Measurements from ENCODE around the gene GRK2. TPM values are rescaled to one million over a fixed set of nuclear protein-coding genes. Genes with fewer than 3 reads are reported as not detected.
A peak's percentile ranks its signal among the peaks of the same experiment; 100 is the strongest.
"Not testable (repeated sequence)": the region's sequence is repeated elsewhere in the genome, so short reads cannot be mapped to it uniquely, and the experiment has no call there.

The GRK2 gene
- total RNA-seq, 2 donors from 2014 or later = 58.0 to 61.7 TPM

GRCh38 chr11:67230886-67231285 lies 35.4 kb upstream of the GRK2 start:
- Mint-ChIP-seq H3K27ac (no peak overlapping the region), H3K4me1 (peaks cover 10% of the 10 kb centered on the region), H3K36me3 (ENCODE audit: low read depth) (peaks cover 71% of the 10 kb centered on the region), H3K4me3 (no peak overlapping the region), H3K9me3 (no peaks in the 10 kb centered on the region), H3K27me3 (ENCODE audit: insufficient read depth) (no peaks in the 10 kb centered on the region)
- Histone ChIP-seq H3K4me1 (ENCODE audit: control insufficient read depth, insufficient read depth, low read length) (no peaks in the 10 kb centered on the region), H3K9me3 (ENCODE audit: control insufficient read depth, low read length) (peaks cover 5% of the 10 kb centered on the region), H3K9ac (ENCODE audit: extremely low read depth, low read length, poor library complexity, severe bottlenecking) (no peak overlapping the region), H3K4me3 (ENCODE audit: low read length) (no peak overlapping the region), H3K27me3 (ENCODE audit: control insufficient read depth, insufficient read depth, low read length, poor library complexity, severe bottlenecking) (no peaks in the 10 kb centered on the region), H3K36me3 (ENCODE audit: control insufficient read depth, insufficient read depth, low read length) (peaks cover 57% of the 10 kb centered on the region), H3K27ac (ENCODE audit: low read depth, low read length) (no peak overlapping the region)
- TF ChIP-seq, protein P1, sequence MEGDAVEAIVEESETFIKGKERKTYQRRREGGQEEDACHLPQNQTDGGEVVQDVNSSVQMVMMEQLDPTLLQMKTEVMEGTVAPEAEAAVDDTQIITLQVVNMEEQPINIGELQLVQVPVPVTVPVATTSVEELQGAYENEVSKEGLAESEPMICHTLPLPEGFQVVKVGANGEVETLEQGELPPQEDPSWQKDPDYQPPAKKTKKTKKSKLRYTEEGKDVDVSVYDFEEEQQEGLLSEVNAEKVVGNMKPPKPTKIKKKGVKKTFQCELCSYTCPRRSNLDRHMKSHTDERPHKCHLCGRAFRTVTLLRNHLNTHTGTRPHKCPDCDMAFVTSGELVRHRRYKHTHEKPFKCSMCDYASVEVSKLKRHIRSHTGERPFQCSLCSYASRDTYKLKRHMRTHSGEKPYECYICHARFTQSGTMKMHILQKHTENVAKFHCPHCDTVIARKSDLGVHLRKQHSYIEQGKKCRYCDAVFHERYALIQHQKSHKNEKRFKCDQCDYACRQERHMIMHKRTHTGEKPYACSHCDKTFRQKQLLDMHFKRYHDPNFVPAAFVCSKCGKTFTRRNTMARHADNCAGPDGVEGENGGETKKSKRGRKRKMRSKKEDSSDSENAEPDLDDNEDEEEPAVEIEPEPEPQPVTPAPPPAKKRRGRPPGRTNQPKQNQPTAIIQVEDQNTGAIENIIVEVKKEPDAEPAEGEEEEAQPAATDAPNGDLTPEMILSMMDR (conservative IDR thresholded peaks at IDR 0.05) = no peak
- 80 to 93% methylated on average over 1 of the region's 1 CpG for WGBS, 2 experiments (ENCODE audit: insufficient coverage in 1 of 2, insufficient read length in 1 of 2)
- DNase-seq = no peak

DNA sequence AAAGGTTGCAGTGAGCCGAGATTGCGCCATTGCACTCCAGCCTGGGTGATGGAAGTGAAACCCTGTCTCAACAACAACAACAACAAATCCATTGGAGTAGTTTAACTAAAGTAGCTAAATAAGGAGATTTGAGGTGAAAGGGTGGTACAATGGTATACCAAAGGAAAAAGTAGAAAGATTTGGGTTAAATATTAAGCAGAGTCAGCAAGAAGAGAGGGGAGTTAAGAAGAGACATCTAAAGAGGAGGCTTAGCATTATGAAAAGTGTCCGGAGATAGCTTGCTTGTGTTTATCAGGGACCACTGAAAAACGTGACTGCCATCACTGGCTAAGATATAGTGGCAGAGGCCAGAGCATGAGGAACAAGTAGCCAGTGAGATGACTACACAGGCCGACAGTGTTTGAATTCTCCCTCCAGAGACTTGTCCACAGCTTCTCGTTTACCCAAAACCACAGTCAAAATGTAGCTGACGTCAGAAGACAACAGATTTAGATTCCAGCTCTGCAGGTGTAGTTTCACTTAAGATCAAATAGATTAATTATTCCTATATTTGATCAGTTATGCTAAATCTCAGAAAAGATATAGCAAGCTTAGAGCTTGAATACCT lies 32.6 kb upstream of the GRK2 start:
- Histone ChIP-seq H3K9me3 (ENCODE audit: control insufficient read depth, low read length) (peaks cover 5% of the 10 kb centered on the region), H3K4me1 (ENCODE audit: control insufficient read depth, insufficient read depth, low read length) (peaks cover 5% of the 10 kb centered on the region), H3K27ac (ENCODE audit: low read depth, low read length) (no peak overlapping the region), H3K36me3 (ENCODE audit: control insufficient read depth, insufficient read depth, low read length) (peaks cover 44% of the 10 kb centered on the region), H3K9ac (ENCODE audit: extremely low read depth, low read length, poor library complexity, severe bottlenecking) (no peak overlapping the region), H3K4me3 (ENCODE audit: low read length) (no peak overlapping the region), H3K27me3 (ENCODE audit: control insufficient read depth, insufficient read depth, low read length, poor library complexity, severe bottlenecking) (no peaks in the 10 kb centered on the region)
- no peak overlapping the region for H3K4me3 Mint-ChIP-seq
- H3K27me3 Mint-ChIP-seq (ENCODE audit: insufficient read depth) = no peaks in the 10 kb centered on the region
- no peaks in the 10 kb centered on the region for H3K9me3 Mint-ChIP-seq
- no peak overlapping the region for H3K27ac Mint-ChIP-seq
- DNase-seq = no peak
- peaks cover 16% of the 10 kb centered on the region for H3K4me1 Mint-ChIP-seq
- H3K36me3 Mint-ChIP-seq (ENCODE audit: low read depth) = peaks cover 50% of the 10 kb centered on the region
- WGBS, 2 experiments (ENCODE audit: insufficient coverage in 1 of 2, insufficient read length in 1 of 2) = 87 to 89% methylated on average over 5 to 6 of the region's 7 CpGs
- TF ChIP-seq, protein P1 (conservative IDR thresholded peaks at IDR 0.05) = no peak

GRCh38 chr11:67234571-67234970 lies 31.7 kb upstream of the GRK2 start:
- DNase-seq; H3K9ac ChIP-seq (ENCODE audit: extremely low read depth, low read length, poor library complexity, severe bottlenecking); H3K9me3 ChIP-seq (ENCODE audit: control insufficient read depth, low read length); H3K27me3 ChIP-seq (ENCODE audit: control insufficient read depth, insufficient read depth, low read length, poor library complexity, severe bottlenecking); H3K27ac ChIP-seq (ENCODE audit: low read depth, low read length); H3K27me3 Mint-ChIP-seq (ENCODE audit: insufficient read depth); H3K9me3 Mint-ChIP-seq; H3K4me3 ChIP-seq (ENCODE audit: low read length); H3K4me3 Mint-ChIP-seq: not testable (repeated sequence)
- peaks cover 13% of the 10 kb centered on the region for H3K4me1 ChIP-seq (ENCODE audit: control insufficient read depth, insufficient read depth, low read length)
- peaks cover 35% of the 10 kb centered on the region for H3K36me3 ChIP-seq (ENCODE audit: control insufficient read depth, insufficient read depth, low read length)
- peak overlapping the region; percentile 15 for H3K27ac Mint-ChIP-seq
- H3K4me1 Mint-ChIP-seq = peaks cover 25% of the 10 kb centered on the region
- 90 to 94% methylated on average over 4 to 8 of the region's 8 CpGs for WGBS, 2 experiments (ENCODE audit: insufficient coverage in 1 of 2, insufficient read length in 1 of 2)
- peaks cover 42% of the 10 kb centered on the region for H3K36me3 Mint-ChIP-seq (ENCODE audit: low read depth)

GRCh38 chr11:67237574-67237973 lies 28.7 kb upstream of the GRK2 start:
- no peak overlapping the region for H3K27ac Mint-ChIP-seq
- no peaks in the 10 kb centered on the region for H3K9me3 ChIP-seq (ENCODE audit: control insufficient read depth, low read length)
- H3K27me3 Mint-ChIP-seq (ENCODE audit: insufficient read depth) = no peaks in the 10 kb centered on the region
- H3K4me1 Mint-ChIP-seq = peaks cover 39% of the 10 kb centered on the region
- H3K9ac ChIP-seq (ENCODE audit: extremely low read depth, low read length, poor library complexity, severe bottlenecking) = no peak overlapping the region
- no peaks in the 10 kb centered on the region for H3K9me3 Mint-ChIP-seq
- peaks cover 16% of the 10 kb centered on the region for H3K4me1 ChIP-seq (ENCODE audit: control insufficient read depth, insufficient read depth, low read length)
- H3K4me3 ChIP-seq (ENCODE audit: low read length) = no peak overlapping the region
- H3K36me3 Mint-ChIP-seq (ENCODE audit: low read depth) = peaks cover 20% of the 10 kb centered on the region
- H3K36me3 ChIP-seq (ENCODE audit: control insufficient read depth, insufficient read depth, low read length) = peaks cover 16% of the 10 kb centered on the region
- TF ChIP-seq, protein P1 (conservative IDR thresholded peaks at IDR 0.05) = no peak
- H3K27ac ChIP-seq (ENCODE audit: low read depth, low read length) = no peak overlapping the region
- no peak overlapping the region for H3K4me3 Mint-ChIP-seq
- no peaks in the 10 kb centered on the region for H3K27me3 ChIP-seq (ENCODE audit: control insufficient read depth, insufficient read depth, low read length, poor library complexity, severe bottlenecking)
- no CpG with 5 or more reads among the region's 1 CpG for WGBS, 2 experiments (ENCODE audit: insufficient coverage in 1 of 2, insufficient read length in 1 of 2)
- no peak for DNase-seq
